Stimulated activated naive CD8-positive, alpha-beta T cell treated with anti-CD3 and anti-CD28 coated beads, Interleukin-15, Interleukin-2, amounts not matched to agents 100 U/mL and 50 U/mL, for 24 hours (primary cell): ENCODE results near the gene MPP1.

Experiments used
- ATAC-seq: fragments of 150-1000 bp; cut with Tn5 transposase; one replicate; pipeline ENCODE4 v1.10.0; 2021
- DNase-seq: peaks from one replicate; pipeline ENCODE4 v3.0.0; 2021

MPP1 gene

DNA sequence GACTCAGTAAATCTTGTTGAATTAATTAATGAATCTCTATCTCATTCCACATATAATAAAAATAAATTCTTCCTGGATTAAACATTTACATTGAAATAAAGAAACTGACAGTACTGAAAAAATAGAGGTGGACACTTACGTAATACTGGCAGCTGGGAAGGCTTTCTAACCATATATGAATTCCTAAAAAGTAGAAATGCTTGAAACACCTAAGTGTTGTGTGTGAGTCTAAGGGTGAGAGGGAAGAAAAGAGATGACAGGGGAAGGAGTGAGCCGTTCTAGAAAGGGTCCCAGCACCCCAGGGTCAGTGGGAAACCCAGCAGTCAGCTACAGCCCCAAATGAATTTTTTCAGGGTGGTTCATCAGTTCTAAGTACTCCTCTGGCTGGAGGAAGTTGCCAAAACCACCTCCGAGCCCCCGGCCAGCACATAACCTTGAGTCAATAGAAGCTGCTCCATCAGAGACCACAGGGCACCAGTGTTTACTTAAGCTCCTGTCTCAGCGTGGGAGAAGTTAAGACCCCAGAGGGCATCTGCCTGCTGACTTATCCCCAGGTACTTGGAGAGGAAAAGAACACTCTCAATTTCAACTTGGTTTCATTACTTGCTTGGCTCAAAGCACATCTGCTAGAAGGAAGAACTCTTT is 72.7 kb downstream of the MPP1 start:
- DNase-seq (peak; percentile 15), ATAC-seq (peak; percentile 32)

DNA sequence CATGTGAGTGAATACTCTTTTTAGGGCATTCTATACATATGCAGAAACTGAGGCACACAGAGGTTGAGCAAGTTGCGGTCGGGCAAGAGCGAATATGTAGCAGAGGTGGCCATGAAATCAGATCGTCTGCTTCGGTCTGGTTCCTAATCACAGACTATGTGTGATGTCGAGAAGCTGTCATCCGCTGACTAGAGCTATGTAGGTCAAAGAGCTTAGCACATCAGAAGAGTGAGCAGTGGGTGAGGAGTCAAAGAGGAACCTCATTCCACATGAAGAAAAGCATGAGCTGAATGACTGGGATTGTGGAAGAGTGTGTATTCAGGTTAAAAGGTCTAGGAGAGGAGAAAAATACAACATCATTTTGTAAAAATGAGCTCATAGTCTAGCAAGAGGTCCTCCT is 73.4 kb downstream of the MPP1 start:
- DNase-seq, result no peak
- ATAC-seq, result no peak

DNA sequence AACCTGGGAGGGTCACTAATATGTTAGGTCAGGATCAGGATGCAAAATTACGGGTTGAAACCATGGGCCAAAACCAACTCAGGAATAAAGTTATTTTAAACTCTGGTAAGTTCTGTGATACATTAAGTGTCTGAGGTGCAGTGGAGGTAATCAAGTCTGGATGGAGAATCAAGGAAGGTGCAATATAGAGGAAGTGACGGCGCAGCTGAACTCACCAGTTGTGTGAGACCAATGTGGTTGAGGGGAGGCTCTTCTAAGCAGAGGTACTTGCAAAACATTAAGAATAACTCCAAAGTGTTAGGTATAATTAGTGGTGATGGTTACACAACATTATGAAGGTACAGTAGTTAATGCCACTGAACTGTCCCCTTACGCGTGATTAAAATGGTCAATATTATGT is 74.1 kb downstream of the MPP1 start:
- no peak for ATAC-seq

DNA sequence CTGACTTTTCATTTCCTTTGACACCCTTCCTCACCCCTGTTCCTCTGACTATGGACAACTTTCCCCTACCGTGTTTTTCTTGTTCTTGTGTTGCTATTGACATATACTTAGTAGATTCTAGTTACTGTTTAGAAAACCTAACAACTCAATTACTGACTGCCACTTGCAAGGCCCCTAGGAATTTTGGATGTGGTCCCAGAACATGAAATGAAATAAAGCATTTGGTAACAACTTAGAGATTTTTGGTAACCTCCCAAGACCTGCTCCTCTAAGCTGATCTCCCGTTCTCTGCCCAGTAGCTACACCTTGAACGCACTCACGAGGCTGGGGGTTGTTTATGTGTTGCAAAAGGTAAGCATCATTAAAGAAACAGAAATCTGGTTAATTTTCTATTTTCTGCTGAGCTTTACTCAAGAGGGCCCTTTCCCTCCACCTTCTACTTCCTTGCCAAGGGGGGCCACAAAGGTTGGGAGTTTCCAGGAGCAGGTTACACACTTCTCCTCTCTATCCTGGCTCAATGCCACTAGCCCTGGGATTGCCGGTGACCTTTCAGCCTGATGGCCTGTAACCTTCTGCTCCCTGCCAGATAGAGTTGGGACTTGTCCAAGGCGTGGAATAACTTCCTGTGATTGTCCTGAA is 74.9 kb downstream of the MPP1 start:
- no peak for ATAC-seq
- no peak for DNase-seq

More for the DNA sequence above, 74.1 kb downstream of the MPP1 start:
- no peak for DNase-seq

DNA sequence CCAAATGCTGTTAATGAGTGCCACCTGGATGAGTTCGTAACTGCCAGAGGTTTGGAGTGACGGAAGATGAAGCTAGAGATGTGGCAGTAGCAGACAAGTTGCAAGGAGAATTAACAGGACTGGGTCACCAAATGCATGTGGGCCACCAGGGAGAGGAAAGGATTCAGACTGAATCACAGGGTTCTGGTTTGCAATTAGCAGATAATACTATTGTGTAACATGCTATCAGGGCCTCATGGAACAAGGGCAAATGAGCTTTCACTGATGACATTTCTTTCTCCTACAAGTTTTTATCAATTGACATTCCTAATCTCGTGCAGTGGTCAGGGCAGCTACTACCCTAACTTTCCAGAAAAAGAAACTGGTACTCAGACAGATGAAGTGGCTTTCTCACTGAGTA is 75.8 kb downstream of the MPP1 start:
- no peak for DNase-seq
- no peak for ATAC-seq
